EL (cell line): ENCODE measurements around the gene TOX2.

ENCODE experiments used
- DNase-seq: peaks from one replicate; pipeline ENCODE4 v3.0.0-alpha.2; 2016

The TOX2 gene

GRCh38 chr20:43982016-43982415, 67.4 kb downstream of the TOX2 start:
- no peak for DNase-seq

- no peak for DNase-seq
Measured at GRCh38 chr20:43982886-43983285, 68.2 kb downstream of the TOX2 start.

- no peak for DNase-seq
Measured at GRCh38 chr20:43983359-43983758, 68.7 kb downstream of the TOX2 start.

- DNase-seq = no peak
Measured at GRCh38 chr20:43983904-43984361, 69.3 kb downstream of the TOX2 start.

GRCh38 chr20:43984587-43984986, 69.9 kb downstream of the TOX2 start:
- DNase-seq = no peak

GRCh38 chr20:43985121-43985520, 70.5 kb downstream of the TOX2 start:
- DNase-seq = no peak

GRCh38 chr20:43985608-43986316, 71.1 kb downstream of the TOX2 start:
- DNase-seq = no peak

- no peak for DNase-seq
Measured at GRCh38 chr20:43987018-43987417, 72.4 kb downstream of the TOX2 start.

- DNase-seq = no peak
Measured at GRCh38 chr20:43987531-43987930, 72.9 kb downstream of the TOX2 start.

- no peak for DNase-seq
Measured at GRCh38 chr20:43988451-43988850, 73.8 kb downstream of the TOX2 start.

GRCh38 chr20:43988867-43989266, 74.2 kb downstream of the TOX2 start:
- DNase-seq = peak; percentile 40

GRCh38 chr20:43991261-43991660, 76.6 kb downstream of the TOX2 start:
- no peak for DNase-seq

- DNase-seq = no peak
Measured at GRCh38 chr20:43991982-43992381, 77.3 kb downstream of the TOX2 start.

- no peak for DNase-seq
Measured at GRCh38 chr20:43992885-43993284, 78.2 kb downstream of the TOX2 start.

GRCh38 chr20:43993560-43993959, 78.9 kb downstream of the TOX2 start:
- no peak for DNase-seq

- DNase-seq = peak; percentile 39
Measured at GRCh38 chr20:43994486-43995100, 79.9 kb downstream of the TOX2 start.

GRCh38 chr20:43995645-43996044, 81.0 kb downstream of the TOX2 start:
- DNase-seq = no peak

GRCh38 chr20:43996240-43996930, 81.7 kb downstream of the TOX2 start:
- DNase-seq = no peak

GRCh38 chr20:43999848-44000247, 85.2 kb downstream of the TOX2 start:
- DNase-seq = no peak

- DNase-seq = no peak
Measured at GRCh38 chr20:44001667-44002596, 87.3 kb downstream of the TOX2 start.

- no peak for DNase-seq
Measured at GRCh38 chr20:44002861-44003260, 88.2 kb downstream of the TOX2 start.

GRCh38 chr20:44003609-44004008, 89.0 kb downstream of the TOX2 start:
- no peak for DNase-seq
